HG03457 (cell line): ENCODE data around the gene IPP.
"Not testable (repeated sequence)": the region's sequence is repeated elsewhere in the genome, so short reads cannot be mapped to it uniquely, and the experiment has no call there.

Experiments used
- ATAC-seq: cut with Tn5 transposase; IDR thresholded peaks from one replicate; pipeline ENCODE4 v1.9.1; 2021; ENCODE audit warnings: moderate number of reproducible peaks; ENCODE audit not compliant: unreplicated experiment

IPP gene

GRCh38 chr1:45685308-45686014, 65.0 kb downstream of the IPP start:
- ATAC-seq, result no peak

- ATAC-seq, result no peak
Measured at GRCh38 chr1:45684402-45684801, 66.1 kb downstream of the IPP start.

- no peak for ATAC-seq
Measured at GRCh38 chr1:45682942-45683341, 67.5 kb downstream of the IPP start.

GRCh38 chr1:45679123-45679522, 71.3 kb downstream of the IPP start:
- ATAC-seq, result no peak

GRCh38 chr1:45678489-45678888, 72.0 kb downstream of the IPP start:
- ATAC-seq, result no peak

GRCh38 chr1:45677751-45678245, 72.7 kb downstream of the IPP start:
- no peak for ATAC-seq

- not testable (repeated sequence) for ATAC-seq
Measured at GRCh38 chr1:45676553-45676952, 73.9 kb downstream of the IPP start.

GRCh38 chr1:45674478-45674877, 76.0 kb downstream of the IPP start:
- ATAC-seq, result no peak

- ATAC-seq, result no peak
Measured at GRCh38 chr1:45673956-45674355, 76.5 kb downstream of the IPP start.

- ATAC-seq, result no peak
Measured at GRCh38 chr1:45669859-45670655, 80.4 kb downstream of the IPP start.

GRCh38 chr1:45669379-45669778, 81.1 kb downstream of the IPP start:
- no peak for ATAC-seq

GRCh38 chr1:45668526-45668925, 81.9 kb downstream of the IPP start:
- no peak for ATAC-seq

- no peak for ATAC-seq
Measured at GRCh38 chr1:45667321-45668111, 82.9 kb downstream of the IPP start.

- ATAC-seq, result no peak
Measured at GRCh38 chr1:45666836-45667235, 83.6 kb downstream of the IPP start.

- ATAC-seq, result no peak
Measured at GRCh38 chr1:45660336-45660735, 90.1 kb downstream of the IPP start.

GRCh38 chr1:45659222-45659621, 91.2 kb downstream of the IPP start:
- no peak for ATAC-seq

- no peak for ATAC-seq
Measured at GRCh38 chr1:45658171-45658570, 92.3 kb downstream of the IPP start.

- no peak for ATAC-seq
Measured at GRCh38 chr1:45656573-45657226, 93.8 kb downstream of the IPP start.

- no peak for ATAC-seq
Measured at GRCh38 chr1:45654540-45655280, 95.7 kb downstream of the IPP start.
